CD4-positive, alpha-beta T cell treated with Interleukin-10 for 1 hour (primary cell): ENCODE data around the gene PTH1R.

Source experiments
- DNase-seq: peaks from one replicate; pipeline ENCODE4 v3.0.0-alpha.2; 2020

PTH1R gene

GRCh38 chr3:46865031-46865507 is 12.5 kb upstream of the PTH1R start:
- no peak for DNase-seq

- DNase-seq = no peak
Measured at GRCh38 chr3:46865546-46865945, 12.0 kb upstream of the PTH1R start.

GRCh38 chr3:46866032-46866595 is 11.4 kb upstream of the PTH1R start:
- DNase-seq = no peak

GRCh38 chr3:46866720-46867549 is 10.6 kb upstream of the PTH1R start:
- DNase-seq = peak; percentile 73

- DNase-seq = no peak
Measured at GRCh38 chr3:46867550-46867898, 10.0 kb upstream of the PTH1R start.

DNA sequence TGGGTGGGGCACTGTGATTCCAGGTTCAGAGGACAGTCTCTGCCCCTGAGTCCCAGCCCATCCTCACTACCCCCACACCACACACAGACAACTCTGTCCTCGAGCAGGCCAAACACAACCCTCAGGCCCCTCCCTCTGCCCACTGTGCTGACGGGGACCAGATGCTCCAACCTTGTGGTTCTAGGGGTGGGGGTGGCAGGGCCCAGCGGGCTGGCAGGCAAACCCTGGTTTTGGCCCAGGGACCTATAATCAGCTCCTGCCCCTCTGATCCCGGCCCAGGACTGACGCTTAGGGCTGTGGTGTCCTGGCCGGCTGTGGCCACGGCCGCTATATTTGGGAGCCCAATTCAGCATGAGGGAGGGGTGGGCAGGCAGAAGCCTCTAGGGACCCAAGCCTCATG is 9.2 kb upstream of the PTH1R start:
- DNase-seq = no peak

DNA sequence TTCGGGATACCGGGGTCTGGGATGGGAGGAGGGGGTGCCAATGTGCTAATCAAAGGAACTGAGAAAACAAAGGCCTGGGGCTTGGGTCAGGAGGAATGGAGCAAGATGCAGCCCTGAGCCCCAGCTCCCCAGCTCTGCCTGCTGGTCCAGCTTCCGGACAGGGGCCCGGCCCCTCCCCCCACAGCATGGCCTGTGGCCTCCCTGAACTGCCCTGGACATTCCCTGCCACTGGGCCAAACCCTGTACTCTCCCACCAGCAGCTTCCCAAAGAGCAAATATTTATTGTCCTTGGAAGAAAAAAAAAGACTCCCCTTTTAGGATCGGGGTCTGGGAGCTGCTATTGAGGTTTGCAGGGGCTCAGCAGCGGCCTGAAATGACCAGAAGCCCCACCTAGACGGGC is 8.6 kb upstream of the PTH1R start:
- no peak for DNase-seq

- DNase-seq = no peak
Measured at GRCh38 chr3:46869440-46869839, 8.1 kb upstream of the PTH1R start.

- no peak for DNase-seq
Measured at GRCh38 chr3:46870651-46871050, 6.9 kb upstream of the PTH1R start.

DNA sequence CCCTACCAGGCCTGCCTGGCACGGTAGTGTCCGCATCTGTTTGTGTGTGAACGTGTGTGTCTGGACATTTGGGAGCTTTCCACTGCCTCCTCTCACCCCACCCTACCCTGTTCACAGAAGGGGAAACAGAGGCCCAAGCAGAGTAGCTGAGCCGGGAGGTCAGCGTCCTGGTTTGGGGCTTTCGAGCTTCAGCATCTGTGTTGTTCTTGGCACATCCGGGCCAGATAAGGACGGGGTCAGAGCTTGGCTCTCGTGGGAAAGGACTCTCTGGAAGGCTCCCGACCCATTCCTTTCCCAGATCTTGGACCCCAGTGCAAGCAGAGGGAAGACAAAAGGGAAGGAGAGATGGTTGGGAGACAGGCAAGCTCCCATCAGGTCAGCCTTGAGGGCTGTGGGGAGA is 6.3 kb upstream of the PTH1R start:
- DNase-seq = no peak

GRCh38 chr3:46873521-46873920 is 4.0 kb upstream of the PTH1R start:
- DNase-seq = no peak

GRCh38 chr3:46874430-46874829 is 3.1 kb upstream of the PTH1R start:
- no peak for DNase-seq

GRCh38 chr3:46875560-46875959 is 2.0 kb upstream of the PTH1R start:
- DNase-seq = no peak

- no peak for DNase-seq
Measured at GRCh38 chr3:46876313-46877300, 914 bp upstream of the PTH1R start.

DNA sequence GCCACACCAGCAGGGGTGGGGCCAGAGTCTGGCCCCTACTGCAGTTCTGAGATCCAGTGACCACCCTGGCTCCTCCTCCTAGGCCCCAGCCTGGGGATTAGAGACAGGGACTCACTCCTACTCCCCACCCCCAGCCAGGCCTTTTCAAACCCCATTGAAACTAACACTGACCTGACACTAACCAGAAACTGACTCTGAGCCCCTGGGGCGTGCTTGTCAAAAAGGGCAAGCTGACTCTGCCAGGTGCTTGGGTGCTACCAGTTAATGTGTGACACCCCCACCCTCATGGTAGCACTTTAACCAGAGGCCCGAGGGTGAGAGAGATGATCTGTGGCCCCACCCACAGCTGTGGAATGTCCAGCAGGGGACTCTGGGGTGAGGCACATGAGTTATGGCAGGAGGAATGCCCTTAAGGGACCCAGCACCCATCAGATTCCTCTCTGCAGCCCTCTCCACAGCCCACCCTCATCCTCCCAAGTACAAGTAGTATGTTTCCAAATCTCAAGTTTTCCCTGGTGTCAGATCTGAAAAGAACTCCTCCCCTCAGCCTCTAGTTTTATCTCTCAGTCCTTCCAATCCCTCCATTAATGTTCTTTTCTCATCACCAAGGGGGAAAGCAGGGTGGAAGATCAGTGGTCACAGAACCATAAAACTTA is 1.4 kb downstream of the PTH1R start:
- DNase-seq = no peak

DNA sequence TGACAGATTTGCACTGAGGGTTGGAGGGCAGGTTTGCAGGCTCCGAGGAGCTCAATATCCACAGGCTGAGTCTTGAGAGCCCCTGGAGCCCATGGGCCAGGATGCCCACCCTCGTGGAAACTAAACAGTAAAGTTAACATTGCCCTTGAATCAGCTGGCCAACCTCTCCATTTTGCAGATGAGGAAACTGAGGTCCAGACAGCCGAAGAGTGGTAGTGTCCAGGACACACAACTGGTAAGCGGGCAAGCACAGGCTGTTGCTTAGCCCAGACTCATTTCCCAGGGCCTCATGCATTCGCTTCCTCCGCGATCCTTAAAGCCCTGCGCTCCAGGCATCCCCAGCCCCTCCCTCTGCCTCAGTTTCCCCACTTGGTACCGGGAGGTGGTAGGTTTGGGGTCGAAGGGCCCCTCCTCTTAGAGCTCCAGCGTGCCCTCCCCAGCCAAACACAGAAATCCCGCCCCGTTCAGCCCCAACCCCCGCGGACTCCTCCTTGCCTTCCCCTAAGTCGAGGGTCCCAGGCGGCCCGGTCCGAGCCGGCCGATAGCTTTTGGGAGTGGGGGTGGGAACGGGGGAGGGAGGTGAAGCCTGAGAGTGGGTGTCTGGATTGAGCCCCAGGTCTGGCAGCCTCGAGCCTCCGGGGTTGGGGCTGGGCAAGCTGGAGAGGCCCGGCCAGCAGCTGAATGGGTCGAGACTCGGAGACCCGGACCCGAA is 3.5 kb downstream of the PTH1R start:
- no peak for DNase-seq

- DNase-seq = peak; percentile 16
Measured at GRCh38 chr3:46881596-46882376, 4.3 kb downstream of the PTH1R start.

- DNase-seq = no peak
Measured at GRCh38 chr3:46882377-46883053, 5.0 kb downstream of the PTH1R start.

DNA sequence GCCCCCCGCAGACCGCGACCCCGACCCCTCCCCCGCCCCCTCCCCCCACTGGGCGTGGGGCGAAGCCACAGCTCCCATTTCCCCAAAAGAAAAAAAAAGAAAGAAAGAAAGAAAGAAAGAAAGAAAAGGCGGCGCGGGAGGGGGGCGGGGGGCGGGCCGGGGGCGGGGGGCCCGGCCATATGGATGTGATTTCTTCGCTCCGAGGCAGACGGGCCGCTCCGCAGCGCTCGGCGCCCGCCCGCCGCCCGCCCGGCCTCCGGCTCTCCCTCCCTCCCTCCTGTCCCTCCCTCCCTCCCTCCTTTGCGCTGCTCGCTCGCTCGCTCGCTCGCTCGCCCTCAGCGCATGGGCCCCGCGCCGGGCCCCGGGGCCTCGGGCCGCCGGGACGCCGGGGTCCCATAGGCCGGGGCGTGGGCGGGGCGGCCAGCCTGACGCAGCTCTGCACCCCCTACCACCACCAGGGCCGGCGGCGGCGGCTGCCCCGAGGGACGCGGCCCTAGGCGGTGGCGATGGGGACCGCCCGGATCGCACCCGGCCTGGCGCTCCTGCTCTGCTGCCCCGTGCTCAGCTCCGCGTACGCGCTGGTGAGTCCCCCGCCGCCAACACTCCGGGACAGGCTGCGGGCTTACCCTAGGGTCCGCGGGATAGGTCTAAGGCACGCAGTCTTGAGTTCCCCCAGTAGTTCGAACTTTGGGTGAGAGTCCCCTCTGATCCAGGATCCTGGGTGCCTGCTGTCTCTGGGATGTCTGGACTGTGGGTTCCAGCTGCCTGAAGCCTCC is 5.7 kb downstream of the PTH1R start:
- DNase-seq = peak; percentile 16

DNA sequence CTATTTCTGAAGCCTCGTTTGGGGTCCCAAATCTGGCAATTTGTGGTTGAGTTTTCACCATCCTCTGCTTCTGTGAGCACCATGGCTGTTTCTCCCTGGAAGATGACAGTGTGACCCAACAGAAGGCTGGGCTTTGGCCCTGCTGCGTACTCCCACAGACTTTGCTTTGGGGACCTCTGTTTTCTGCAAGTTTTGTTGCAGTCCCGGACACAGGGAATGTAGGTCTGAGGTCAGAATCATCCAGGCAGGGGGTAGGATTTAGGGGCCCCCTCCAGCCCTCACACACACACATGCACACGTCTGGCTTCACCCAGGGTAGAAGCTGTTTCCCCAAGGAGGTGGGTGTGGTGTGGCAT is 6.3 kb downstream of the PTH1R start:
- no peak for DNase-seq
